ENCODE data around the gene PGK1.

PGK1 gene

GRCh38 chrX:78165425-78165824 lies 61.4 kb downstream of the PGK1 start:
- DNase-seq (ENCODE audit: low read depth in 1 of 2, low spot score in 1 of 2): no peak

DNA sequence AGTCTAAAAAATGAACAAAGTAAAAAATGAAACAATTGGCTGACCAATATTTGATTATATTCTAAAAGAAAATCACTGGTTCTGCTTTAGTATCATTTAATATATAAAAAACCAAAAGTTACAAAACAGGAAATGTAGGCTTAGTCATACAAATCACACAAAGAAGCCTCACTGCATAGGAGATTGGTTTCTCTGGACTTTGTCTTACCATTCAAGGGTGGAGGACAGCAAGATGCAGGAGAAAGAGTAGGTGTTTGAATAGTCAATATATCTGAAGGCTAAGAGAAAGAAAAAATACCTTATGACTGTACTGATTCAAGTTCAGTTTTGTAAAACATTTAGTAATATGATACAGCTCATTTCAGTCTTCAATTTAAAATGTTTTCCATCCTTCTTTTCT lies 64.0 kb downstream of the PGK1 start:
- DNase-seq (ENCODE audit: low read depth in 1 of 2, low spot score in 1 of 2): no peak
